NOMO-1 treated with DMSO at 0.1 percent for 48 hours (cell line): Measurements from ENCODE around the gene FKBP1A.
"Not testable (repeated sequence)": the region's sequence is repeated elsewhere in the genome, so short reads cannot be mapped to it uniquely, and the experiment has no call there.

Source experiments
- DNase-seq: peaks from one replicate; lab custom pipeline; 2025; ENCODE audit not compliant: unreplicated experiment; lab: John Stamatoyannopoulos, UW

Gene FKBP1A

GRCh38 chr20:1417790-1418189 is 24.9 kb upstream of the FKBP1A start:
- no peak for DNase-seq

DNA sequence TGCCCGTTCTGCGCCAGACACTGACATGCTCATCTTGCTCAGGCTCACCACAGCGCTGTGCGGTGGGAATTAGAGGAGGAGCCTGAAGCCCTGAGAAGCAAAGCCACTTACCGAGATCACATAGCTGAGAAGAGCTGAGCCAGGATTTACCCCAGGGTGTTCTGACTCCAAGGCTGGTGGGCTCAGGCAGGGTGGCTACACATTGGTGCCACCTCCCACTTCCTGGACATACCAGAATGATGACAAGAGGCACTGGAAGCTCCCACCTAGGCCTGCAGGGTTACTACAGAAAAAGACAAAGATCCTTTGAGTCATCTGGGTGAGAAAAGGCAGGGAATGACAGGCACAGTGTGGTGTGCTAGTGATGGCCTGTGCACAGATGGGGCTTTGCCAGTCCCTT is 24.4 kb upstream of the FKBP1A start:
- DNase-seq, result no peak

DNA sequence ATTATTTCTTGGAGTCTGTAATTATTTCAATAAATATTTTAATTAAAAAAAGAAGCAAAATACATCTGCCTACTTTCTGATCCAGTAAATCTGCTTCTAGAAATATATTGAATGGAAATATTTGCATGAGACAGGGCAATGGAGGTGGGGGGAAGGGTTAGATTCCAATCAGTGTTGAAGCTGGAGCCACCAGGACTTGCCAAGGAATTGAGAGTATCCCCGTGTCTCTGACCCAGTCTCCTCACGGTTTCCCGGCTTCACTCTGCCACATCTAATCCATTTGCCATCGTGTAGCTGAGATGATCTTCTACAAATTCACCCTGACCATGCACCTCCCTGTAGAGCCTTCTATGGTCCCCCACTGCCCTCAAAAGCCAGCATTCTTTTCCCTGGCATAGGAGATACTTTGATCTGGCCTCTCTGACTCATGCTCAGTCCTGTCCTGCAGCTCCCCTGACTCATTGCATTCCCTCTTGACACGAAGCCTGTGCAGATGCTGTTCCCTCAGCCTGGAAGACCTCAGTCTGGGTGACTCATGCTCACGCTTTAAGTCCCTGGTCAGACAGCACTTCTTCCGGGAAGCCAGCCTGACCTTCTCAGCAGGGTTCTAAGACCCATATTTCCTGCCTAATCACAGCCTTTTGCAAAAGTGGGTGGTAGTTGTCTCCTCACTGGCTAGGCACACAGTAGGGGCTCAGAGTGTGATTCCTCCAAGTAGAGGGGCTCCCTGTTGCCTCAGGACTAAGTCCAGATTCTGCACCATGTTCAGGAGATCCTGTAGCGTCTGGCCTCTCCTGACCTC is 23.0 kb upstream of the FKBP1A start:
- DNase-seq, result peak; percentile 7

- no peak for DNase-seq
Measured at GRCh38 chr20:1414982-1415381, 22.1 kb upstream of the FKBP1A start.

- no peak for DNase-seq
Measured at GRCh38 chr20:1405801-1406200, 12.9 kb upstream of the FKBP1A start.

DNA sequence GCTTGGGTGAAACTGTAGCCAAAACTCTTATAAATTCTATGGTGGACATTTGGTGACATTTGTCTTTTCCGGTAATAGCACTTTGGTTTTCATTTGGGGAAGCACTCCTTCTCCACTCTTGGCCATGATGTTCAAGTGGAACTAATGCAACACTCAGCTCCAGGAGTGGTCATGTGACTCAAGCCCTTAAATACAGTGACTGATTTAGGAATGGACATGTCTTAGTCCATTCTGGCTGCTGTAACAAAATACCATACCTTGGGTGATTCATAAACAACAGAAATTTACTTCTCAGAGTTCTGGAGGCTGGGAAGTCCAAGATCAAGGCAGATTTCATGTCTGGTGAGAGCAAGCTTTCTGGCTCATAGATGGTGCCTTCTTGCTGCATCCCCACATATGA is 10.8 kb upstream of the FKBP1A start:
- no peak for DNase-seq

GRCh38 chr20:1402149-1402548 is 9.3 kb upstream of the FKBP1A start:
- no peak for DNase-seq

GRCh38 chr20:1401451-1401907 is 8.6 kb upstream of the FKBP1A start:
- no peak for DNase-seq

DNA sequence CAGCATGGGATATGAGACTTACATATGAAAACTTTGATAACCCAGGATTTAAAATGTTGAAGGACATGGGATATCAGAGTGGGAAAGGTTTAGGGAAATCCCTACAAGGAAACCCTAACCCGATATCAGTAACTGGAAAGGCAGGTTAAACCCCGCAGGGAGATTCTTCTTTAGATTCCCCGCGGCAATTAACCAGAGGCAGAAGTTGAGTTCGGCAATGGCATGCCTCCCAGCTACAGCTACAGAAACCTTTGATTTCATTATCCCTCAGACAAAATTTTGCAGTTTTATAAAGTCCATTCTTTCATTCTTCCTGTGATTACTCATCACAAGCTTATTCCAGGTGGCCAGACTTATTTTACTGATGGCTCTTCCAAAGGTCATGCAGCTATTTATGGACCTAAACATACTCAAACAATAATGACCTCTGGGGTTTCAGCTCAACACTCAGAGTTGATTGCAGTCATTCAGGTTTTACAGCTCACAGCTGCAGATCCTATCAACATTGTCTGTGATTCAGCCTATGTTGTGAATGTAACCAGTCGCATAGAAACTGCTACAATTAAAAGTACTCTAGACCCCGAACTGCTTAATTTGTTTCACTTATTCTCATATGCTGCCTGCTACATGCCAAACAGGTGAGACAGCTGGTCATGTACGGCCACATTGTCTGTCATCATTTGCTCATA is 7.0 kb upstream of the FKBP1A start:
- DNase-seq, result not testable (repeated sequence)

DNA sequence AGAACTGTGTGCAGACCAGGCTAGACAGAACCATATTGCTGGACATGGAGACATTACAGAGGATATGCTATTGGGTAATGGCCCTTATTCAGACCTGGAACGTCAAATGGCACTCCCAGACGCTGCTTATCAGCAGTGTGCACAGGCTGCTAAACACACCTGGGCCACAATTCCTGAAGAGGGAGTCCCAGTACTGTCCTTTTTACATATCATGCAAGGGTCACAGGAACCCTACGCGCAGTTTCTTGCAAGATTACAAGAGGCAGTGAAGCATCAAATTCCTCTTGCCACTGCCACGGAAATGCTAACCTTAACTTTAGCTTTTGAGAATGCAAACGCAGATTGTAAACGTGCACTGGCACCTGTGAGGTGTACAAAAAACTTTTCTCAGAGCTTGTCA is 5.3 kb upstream of the FKBP1A start:
- not testable (repeated sequence) for DNase-seq

GRCh38 chr20:1397710-1398109 is 4.9 kb upstream of the FKBP1A start:
- DNase-seq, result no peak

- DNase-seq, result no peak
Measured at GRCh38 chr20:1396702-1397101, 3.8 kb upstream of the FKBP1A start.

DNA sequence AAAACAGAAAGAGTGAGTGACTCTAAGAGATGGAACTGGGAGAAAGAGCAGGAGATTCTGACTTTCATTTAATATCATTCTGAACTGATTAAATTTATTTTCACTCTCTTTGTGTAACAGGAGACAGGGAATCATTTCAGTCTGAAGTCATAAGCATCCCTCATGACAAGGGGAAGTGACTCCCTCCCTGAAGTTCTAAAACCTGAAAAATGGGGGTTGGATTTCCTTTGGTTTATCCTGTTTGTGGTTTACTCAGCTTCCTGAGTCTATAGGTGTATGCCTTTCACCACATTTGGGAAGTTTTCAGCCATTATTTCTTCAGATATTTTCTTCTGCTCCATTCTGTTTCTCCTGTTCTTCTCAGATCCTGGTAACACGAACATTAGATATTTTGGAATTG is 3.4 kb upstream of the FKBP1A start:
- DNase-seq, result no peak

- DNase-seq, result no peak
Measured at GRCh38 chr20:1394686-1395085, 1.8 kb upstream of the FKBP1A start.

DNA sequence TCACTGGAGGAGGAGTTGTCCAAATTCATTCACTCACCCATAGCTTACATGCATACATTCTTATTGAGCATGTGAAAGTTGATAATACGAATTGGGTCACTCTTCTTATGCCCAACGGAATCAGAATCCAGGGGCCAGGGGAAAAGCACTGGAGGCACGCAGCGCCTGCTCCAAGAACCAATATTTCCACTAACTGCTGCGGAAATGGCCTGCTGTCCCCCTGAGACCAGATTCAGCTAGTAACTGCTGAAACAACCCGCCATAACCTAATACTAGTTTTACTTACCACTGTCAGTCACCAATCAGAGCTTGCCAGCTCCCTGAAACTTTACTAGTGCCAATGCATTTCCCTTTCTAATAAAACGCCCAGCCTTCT is 641 bp upstream of the FKBP1A start:
- no peak for DNase-seq

DNA sequence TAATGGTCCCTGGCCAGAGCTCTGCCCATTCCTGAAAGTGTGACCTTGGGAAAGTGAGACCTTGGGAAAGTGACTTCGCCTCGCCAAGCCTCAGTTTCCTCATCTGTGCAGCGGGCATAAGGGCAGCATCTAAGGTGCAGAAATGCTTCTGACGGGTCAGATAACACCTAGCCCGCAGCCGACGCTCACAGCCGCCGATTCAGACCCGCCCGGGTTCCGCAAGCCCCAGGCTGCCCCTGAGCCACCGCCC is 486 bp downstream of the FKBP1A start:
- no peak for DNase-seq

- peak; percentile 44 for DNase-seq
Measured at GRCh38 chr20:1391640-1392442, 1.0 kb downstream of the FKBP1A start.

GRCh38 chr20:1390581-1391403 is 2.1 kb downstream of the FKBP1A start:
- no peak for DNase-seq

GRCh38 chr20:1389703-1390580 is 2.9 kb downstream of the FKBP1A start:
- DNase-seq, result no peak
